Tongue (tissue), 2 donors: ENCODE results near the gene DISP2. TPM values are rescaled to one million over a fixed set of nuclear protein-coding genes. Genes with fewer than 3 reads are reported as not detected.

Source experiments
- DNase-seq: peaks from one replicate; pipeline ENCODE4 v3.0.0-alpha.2; 2015
- total RNA-seq: library from RNA; depleted of rRNA; stranded (reverse); fragments of >200 nt; gene quantifications from one replicate; pipeline ENCODE4 v1.2.3, GENCODE V29; 2014

Gene DISP2
- total RNA-seq, 1 donor from 2014 or later, result 4.1 TPM

- DNase-seq, result no peak
These were observed 35.2 kb downstream of the DISP2 start for GRCh38 chr15:40392986-40393948.

GRCh38 chr15:40397688-40398412 is 39.8 kb downstream of the DISP2 start:
- no peak for DNase-seq

DNA sequence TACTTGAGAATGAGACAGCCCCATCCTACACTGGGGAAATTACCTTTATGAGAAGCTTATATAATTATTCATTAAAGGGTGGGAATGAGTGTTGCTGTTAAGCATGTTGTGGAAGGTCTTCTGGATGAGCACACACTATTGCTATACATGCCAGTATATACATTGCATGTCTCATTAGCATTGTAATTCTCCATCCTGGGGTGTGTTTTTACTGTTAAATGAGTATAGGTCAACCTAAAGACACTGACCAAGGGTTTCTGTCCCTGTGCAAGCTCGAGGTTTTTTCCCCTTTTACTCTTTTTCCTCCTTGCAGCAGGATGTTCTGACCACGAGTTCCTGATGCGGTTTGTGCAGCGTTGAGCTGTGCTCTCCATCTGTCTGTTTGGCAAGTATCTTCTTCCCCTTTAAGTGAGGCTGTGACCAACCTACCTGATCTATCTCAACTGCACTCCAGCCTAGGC is 40.4 kb downstream of the DISP2 start:
- no peak for DNase-seq

DNA sequence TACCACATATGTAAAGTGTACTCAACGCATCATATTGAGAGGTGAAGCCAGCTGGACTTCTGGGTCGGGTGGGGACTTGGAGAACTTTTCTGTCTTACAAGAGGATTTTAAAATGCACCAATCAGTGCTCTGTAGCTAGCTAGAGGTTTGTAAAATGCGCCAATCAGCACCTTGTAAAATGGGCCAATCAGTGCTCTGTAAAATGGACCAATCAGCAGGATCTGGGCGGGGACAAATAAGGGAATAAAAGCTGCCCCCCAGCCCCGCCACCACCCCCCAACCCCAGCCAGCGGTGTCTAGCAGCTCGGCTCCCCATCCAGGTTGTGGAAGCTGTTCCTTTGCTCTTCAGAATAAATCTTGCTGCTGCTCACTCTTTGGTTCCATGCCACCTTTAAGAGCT is 41.4 kb downstream of the DISP2 start:
- no peak for DNase-seq

- DNase-seq, result peak; percentile 98
These were observed 47.7 kb downstream of the DISP2 start, which contains the start of gene IVD for GRCh38 chr15:40405501-40406381. Gene IVD, plus strand, starts transcription at chr15:40405795. Its CDS starts 33 bp downstream, at chr15:40405828.

GRCh38 chr15:40407330-40407990 is 49.4 kb downstream of the DISP2 start:
- DNase-seq, result no peak

GRCh38 chr15:40409366-40409765 is 51.3 kb downstream of the DISP2 start:
- no peak for DNase-seq

DNA sequence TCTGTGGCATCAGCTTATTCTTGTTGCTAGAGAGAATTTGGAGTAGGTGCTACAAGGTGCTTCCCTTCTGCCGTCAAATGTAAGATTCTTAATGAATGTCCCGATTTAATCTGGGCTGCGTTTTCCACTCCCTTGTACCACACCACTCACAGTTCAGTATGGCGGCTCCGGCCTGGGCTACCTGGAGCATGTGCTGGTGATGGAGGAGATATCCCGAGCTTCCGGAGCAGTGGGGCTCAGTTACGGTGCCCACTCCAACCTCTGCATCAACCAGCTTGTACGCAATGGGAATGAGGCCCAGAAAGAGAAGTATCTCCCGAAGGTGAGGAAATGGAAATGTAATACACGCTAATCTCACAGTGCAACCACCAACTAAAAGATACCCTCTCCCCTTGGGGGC is 52.5 kb downstream of the DISP2 start:
- no peak for DNase-seq

GRCh38 chr15:40412095-40412759 is 54.2 kb downstream of the DISP2 start:
- DNase-seq, result no peak

GRCh38 chr15:40413036-40413435 is 55.0 kb downstream of the DISP2 start:
- DNase-seq, result no peak

GRCh38 chr15:40414816-40415215 is 56.8 kb downstream of the DISP2 start:
- DNase-seq, result no peak

- no peak for DNase-seq
These were observed 57.2 kb downstream of the DISP2 start for GRCh38 chr15:40415226-40415625.

DNA sequence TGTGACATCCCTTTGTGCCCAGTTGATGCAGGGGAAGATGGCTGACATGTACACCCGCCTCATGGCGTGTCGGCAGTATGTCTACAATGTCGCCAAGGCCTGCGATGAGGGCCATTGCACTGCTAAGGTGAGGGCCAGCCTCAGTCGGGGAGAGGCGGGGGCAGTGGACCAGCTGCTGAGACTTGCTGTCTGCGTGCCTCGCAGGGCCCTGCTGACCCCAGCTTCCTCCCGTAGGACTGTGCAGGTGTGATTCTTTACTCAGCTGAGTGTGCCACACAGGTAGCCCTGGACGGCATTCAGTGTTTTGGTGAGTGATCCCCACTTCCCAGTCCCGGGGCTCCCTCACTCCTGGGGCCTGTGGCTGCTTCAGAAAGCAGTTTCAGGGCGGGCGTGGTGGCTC is 58.0 kb downstream of the DISP2 start:
- DNase-seq, result no peak

GRCh38 chr15:40418126-40418525 is 60.1 kb downstream of the DISP2 start:
- DNase-seq, result no peak

GRCh38 chr15:40420071-40420713 is 62.2 kb downstream of the DISP2 start:
- DNase-seq, result no peak

DNA sequence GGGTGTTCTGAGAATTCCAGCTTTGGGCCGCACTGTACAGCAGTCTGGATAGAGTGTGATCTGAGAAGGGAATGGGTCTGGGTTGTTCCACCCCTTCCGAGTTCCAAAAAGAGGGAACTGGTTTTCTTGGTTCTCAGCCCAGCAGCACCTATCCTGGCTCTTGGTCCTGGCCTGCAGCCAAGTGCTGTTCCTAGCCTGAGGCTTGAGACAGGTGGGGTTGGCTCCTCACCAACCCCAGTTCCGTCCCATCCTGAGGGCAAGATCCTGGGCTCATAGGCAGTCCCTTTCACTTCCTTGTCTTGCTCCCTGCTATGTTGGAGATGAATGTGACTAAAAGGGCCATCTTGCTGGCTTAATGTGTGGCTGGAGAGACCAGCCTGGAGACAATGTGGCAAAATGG is 62.8 kb downstream of the DISP2 start:
- peak; percentile 15 for DNase-seq

DNA sequence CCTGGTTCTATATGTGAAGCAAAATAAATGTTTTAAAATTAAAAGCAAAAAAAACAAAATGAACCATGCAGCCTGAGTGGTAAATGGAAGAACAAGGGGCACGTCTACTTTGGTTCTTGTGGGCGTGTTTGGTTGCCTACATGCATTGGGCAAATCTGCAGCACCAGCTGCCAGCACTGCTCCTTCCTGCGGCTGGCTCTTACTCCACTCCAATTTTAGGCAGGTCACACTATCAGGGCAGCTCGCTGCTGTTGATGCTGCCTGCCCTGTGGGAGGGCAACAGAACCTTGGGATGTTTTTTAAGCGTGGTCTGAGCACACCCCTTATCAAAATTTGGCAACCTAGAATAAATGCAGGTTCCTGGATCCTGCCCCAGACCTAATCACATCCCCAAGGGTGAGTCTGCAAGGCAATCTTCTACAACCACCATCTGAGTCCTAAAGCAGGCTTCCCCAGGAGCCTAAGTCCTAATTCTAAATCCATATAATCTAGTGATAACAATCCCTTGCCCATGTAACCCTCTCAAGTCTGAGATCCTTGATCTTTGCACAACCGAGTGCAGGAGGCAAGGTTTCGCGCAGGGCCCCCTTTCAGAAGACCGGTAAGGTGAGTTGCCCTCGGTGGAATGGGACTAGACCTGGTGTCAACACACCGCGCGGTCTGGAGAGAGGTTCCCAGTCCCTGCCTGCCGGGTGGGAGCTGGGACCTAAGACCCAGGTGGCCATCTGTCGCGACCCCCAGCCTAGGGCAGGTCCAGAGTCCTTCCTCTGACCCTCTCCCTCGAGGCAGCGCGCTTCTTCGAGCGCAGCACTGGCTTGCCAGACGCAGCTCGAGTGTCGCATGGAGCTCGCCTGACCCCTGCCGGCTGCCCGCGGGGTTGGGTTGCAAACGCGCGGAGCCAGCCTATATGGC is 63.5 kb downstream of the DISP2 start:
- DNase-seq, result peak; percentile 86

DNA sequence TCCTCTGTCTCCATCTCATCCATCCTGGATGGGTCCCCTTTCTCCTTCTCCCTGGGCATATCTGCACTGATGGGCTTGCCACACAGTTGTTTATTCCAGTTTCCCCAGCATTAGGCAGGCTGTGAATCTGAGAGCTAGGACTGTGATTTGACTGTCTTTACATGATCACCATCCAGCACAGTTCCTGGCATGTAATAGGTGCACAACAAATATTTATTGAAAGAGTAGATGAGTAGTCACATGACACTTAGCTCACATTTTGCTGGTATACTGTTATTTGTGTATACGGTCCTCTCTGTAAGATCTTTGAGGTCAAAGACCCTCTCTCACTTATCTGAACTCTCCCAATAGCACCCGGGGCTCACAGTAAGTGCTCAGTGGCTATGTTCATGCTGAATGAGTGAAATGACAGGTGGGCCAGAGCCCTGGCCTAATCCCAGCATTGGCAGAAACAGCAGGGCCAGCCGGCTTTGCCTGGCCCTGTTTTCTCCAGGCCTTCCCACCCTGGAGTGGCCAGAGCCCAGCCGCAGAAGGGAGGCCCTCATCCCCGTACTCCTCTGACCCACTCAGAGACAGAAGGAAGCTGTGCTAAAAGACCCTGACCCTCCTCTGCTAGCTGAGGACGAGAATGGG is 66.6 kb downstream of the DISP2 start:
- peak; percentile 90 for DNase-seq

GRCh38 chr15:40425681-40426080 is 67.7 kb downstream of the DISP2 start:
- no peak for DNase-seq
